ENCODE results near the gene RIMBP2.
"Not testable (repeated sequence)": the region's sequence is repeated elsewhere in the genome, so short reads cannot be mapped to it uniquely, and the experiment has no call there.

RIMBP2 gene

DNA sequence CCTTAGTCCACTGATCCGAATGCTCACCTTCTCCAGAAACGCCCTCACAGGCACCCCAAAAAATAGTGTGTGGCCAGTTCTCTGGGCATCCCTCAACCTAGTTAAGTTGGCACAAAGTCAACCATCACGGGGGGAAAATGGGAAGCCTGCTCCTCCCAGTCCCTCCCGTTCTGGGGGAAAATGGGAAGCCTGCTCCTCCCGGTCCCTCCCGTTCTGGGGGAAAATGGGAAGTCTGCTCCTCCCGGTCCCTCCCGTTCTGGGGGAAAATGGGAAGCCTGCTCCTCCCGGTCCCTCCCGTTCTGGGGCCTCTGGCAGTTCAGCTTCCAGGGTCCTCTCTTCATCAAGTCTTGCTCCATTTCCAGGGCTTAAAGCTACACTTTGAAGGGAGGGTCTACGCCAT lies 106.1 kb downstream of the RIMBP2 start:
- in situ Hi-C loops (cut with HindIII; ENCODE audit: low sequenced_read_pairs), result no loop called here

DNA sequence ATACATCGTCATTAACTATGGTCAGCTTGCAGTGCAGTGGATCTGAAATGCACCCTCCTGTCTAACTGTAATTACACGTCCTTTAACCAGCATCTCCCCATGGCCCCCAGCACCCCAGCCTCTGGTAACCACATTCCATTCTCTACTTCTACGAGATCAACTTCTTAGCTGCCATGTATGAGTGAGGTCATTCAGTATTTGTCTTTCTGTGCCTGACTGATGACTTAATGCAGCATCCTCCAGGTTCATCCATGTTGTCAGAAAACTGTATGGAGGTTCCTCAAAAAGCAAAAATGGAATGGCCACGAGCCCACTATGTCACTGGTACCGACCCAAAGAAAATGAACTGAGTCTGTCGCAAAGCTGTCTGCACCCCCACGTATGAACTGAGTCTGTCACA lies 107.3 kb downstream of the RIMBP2 start:
- in situ Hi-C loops (cut with HindIII; ENCODE audit: low sequenced_read_pairs), result no loop called here

DNA sequence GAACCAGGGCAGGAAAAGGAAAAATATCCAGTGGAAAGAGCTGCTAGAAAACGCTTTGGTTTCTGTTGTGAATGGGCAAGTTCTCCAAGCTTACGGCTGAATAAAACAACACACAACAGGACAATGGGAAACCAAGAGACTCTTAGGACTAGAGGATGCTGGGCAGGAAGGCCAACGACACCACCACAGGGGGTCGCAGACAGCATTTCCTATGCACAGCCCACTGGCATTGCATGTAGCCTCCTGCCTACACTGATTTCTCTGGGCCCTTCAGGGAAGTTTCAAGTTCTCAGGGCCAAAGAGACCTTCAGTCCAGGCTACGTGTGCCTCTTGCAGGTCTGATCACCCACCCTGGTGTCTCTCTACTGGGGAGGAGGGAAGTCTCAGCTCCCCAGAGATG lies 108.0 kb downstream of the RIMBP2 start:
- in situ Hi-C loops (cut with HindIII; ENCODE audit: low sequenced_read_pairs), result no loop called here

DNA sequence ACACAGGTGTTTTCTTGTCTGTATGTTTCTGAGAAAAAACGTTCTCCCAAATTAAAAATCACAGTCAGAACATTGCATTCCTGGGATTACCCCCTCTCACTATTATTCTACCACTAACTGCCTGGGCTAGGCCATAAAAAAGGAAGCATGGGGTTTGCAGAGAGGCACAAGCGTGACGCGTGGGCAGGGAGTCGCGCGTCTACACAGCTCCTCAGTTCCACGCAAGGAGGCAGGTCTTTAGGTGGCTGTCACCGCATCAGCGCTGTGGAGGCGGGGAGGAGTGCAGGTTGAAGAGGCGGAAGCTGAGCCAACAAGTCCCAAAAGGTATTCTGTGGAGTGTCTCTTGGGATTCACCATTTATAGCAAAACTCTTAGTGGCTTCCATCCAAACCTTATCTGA lies 109.9 kb downstream of the RIMBP2 start:
- in situ Hi-C loops (cut with HindIII; ENCODE audit: low sequenced_read_pairs), result no loop called here

DNA sequence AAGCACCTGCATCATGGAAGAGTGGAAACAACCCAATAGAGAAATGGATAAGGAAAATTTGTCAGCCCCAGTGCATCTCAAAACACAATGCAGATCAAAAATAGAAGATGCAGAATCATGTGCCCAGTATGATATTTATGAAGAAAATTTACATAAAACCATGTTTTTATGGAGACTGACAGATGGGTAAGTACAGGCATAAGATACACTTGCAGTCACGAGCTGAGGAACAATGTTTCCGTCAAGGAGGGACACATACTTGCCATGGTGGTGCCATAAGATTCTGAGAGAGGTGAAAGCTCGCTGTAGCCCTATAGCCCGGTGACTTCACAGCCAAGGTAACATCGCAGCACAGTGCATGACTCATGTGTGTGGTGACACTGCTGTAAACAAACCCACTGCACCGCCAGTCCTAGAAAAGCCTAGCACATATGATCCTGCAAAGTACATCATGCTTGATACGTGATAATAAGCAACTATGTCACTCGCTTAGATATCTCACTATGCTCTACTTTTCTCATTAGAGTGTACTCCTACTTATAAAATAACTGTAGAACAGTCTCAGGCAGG lies 112.6 kb downstream of the RIMBP2 start:
- in situ Hi-C loops (cut with HindIII; ENCODE audit: low sequenced_read_pairs), result no loop called here

DNA sequence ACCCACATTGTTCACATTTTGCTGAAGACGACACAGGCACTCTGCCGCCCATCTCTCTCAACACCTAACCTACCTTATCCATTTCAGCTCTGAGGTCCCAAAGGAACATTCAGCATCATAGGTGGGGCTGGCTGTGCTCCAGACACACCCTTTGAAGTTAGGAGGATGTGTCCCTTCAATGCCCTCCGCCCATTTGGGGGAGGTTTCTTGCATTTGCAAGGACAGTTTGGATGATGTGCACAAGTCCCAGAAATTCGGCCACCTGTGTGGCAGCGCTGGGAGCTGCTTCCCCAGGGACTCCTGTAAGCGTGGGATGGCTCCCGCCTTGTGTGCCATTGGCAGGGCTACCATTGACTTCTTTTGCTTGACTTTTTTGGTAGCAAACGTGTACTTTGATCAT lies 113.8 kb downstream of the RIMBP2 start:
- in situ Hi-C loops (cut with HindIII; ENCODE audit: low sequenced_read_pairs), result no loop called here

DNA sequence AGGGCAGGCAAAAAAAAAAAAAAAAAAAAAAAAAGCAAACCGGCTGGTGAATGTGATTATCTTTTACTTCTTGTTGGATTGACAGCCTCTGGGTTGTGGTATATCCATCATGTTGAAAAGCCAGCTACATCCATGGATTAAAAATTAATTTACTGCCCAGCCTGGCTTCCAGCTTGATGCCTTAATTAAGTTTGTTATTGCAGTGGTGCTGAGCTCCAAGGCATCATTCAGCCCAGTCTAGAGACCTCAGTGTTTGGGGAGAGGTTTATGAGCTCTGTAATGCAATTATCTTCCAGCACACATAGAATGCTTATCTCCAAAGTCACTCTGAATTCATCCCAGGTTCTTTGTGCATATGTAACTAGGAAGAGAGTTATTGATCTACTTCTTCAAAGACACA lies 114.8 kb downstream of the RIMBP2 start:
- in situ Hi-C loops (cut with HindIII; ENCODE audit: low sequenced_read_pairs), result no loop called here

DNA sequence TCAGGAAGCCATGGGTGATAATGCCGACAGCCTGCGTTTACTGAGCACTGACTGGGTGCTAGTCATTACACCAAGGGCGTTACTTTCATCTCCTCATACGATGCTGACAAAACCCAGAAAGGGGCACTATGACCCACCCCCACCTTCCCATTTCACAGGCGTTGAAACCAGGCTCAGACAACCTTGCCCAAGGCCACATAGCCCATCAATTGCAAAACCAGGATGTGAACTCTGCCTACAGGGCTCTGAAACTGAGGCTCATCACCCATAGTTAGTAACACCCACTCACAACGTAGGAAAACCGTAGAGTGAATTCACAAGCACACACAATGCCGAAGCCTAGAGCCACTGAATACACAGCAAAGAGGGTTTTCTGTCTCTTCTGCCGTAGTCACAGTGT lies 119.9 kb downstream of the RIMBP2 start:
- in situ Hi-C loops (cut with HindIII; ENCODE audit: low sequenced_read_pairs), result no loop called here

DNA sequence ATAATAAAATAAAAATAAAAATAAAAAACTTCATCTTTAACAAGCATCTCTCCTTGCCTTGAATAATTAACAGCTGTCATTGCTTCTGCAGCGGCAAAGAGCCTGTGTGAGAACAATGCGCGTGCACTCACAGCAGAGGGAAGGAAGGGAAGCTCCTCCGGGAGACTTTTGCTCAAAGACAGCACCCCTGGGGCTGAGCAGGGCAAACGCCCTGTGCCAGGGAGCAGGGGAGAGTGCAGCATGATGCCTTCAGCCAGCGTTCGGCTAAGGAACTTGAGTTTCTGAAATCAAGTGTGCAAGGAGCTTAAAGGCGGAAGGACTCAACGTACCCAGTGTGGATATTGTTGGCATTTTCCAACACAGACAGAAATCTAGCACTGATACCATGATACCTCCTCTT lies 120.5 kb downstream of the RIMBP2 start:
- in situ Hi-C loops (cut with HindIII; ENCODE audit: low sequenced_read_pairs), result no loop called here

DNA sequence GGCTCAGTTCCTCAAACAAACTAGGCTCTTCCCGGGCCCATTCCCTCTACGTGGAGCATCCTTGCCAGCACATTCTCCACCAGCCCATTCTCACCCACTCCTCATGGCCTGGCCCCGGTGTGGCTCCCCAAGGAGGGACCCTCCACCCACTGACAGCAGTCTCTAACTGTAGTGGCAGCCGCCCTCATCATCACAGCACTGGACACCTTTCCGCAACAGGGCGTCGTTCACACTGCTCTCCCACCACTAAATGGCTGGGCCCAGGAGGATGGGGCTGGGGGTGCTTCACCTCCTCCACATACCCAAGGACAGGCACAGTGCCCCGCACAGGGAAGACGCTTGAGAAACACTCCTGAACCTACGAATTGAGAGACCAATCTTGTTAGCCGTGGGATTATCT lies 123.0 kb downstream of the RIMBP2 start:
- in situ Hi-C loops (cut with HindIII; ENCODE audit: low sequenced_read_pairs), result loop anchor here (5.0 kb wide), 1 partner anchor 59 kb away; no protein-coding TSS in a partner anchor

DNA sequence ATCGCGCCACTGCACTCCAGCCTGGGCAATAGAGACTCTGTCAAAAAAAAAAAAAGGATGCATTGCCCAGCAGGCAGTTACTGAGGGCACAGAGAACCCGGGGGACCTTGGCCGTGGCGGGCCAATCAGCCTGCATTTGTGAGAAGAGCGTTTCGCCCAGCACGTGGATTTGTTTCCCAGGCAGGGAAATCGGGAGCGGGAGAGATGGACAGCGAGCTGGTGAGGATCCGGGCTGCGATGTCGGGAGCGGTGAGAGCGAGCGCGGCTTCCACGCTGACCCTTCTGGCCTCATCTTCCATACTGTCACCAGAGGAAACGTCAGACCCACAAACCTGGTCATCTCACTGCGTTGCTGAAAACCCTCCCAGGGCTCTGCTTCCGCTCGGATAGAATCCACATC lies 123.5 kb downstream of the RIMBP2 start:
- in situ Hi-C loops (cut with HindIII; ENCODE audit: low sequenced_read_pairs), result loop anchor here (5.0 kb wide), 1 partner anchor 60 kb away; no protein-coding TSS in a partner anchor

DNA sequence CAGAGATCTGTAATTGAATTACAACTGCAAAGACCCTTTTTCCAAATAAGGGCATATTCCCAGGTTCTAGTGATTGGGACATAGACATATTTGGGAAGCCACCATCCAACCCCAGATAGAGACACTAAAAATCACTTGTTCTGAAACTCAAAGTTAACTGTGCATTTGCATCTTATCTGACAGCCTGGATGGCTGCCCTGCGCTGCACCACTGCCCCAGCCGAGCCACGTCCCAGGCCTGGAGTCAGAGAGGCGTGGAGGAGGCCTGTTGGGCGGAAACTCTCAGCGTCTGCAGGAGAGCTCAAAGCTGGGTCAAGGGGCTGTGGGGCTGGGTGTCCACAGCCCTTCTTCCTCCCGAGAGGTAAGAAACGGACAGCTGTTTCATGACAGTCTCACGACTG lies 124.4 kb downstream of the RIMBP2 start:
- in situ Hi-C loops (cut with HindIII; ENCODE audit: low sequenced_read_pairs), result loop anchor here (5.0 kb wide), 1 partner anchor 61 kb away; no protein-coding TSS in a partner anchor

DNA sequence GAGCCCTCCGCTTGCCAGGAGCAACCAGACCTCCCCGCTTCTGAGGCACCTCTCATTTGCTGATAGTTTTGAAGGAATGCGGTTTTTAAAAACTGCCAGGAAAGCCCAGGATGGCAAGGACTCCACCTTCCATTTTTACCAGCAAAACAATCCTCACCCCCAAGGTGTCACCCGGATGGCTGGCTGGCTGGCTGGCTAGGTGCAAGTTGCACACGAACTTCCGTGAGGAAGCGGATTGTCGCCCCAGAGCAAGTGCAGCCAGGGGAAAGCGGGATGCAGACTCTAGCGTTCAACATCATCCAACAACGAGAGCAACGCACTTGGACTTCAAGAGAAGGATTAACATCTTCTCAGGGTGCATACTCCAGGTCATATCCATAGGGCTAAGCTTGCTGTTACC lies 125.4 kb downstream of the RIMBP2 start:
- in situ Hi-C loops (cut with HindIII; ENCODE audit: low sequenced_read_pairs), result loop anchor here (5.0 kb wide), 1 partner anchor 62 kb away; no protein-coding TSS in a partner anchor

DNA sequence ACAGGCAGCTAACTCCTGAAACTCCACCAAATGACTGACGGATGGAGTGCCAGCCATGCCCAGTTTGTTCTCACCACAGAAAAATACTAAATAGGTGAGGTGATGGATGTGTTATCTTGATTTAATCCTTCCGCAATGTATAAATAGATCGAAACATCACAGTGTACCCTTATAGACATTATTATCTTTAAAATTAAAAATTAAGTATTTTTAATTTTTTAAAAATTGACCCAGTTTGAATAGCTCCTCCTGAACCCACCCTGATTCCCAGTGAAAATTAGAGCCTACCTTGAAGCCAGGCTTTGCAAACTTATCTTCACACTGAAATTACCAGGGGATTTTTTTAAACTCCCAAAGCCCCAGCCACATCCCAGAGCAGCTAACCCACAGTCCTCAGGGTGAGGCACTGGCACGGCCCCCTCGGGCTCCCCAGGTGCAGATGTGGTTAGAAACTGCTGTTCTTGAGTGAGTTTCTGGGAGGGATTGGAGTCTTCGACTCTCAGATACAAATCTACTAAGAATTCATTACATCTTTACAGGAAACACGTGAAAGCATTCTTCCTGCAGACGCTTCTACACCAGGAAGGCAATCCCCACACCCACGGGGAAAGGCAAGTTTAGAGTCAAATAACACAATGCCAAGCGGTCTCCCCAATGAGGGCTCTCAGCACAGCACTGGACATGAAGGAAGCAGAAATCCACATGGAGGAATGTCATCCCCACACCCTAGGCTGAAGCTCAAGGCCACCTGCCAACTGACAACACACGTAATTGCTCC lies 126.4 kb downstream of the RIMBP2 start:
- in situ Hi-C loops (cut with HindIII; ENCODE audit: low sequenced_read_pairs), result loop anchor here (5.0 kb wide), 1 partner anchor 63 kb away; no protein-coding TSS in a partner anchor

DNA sequence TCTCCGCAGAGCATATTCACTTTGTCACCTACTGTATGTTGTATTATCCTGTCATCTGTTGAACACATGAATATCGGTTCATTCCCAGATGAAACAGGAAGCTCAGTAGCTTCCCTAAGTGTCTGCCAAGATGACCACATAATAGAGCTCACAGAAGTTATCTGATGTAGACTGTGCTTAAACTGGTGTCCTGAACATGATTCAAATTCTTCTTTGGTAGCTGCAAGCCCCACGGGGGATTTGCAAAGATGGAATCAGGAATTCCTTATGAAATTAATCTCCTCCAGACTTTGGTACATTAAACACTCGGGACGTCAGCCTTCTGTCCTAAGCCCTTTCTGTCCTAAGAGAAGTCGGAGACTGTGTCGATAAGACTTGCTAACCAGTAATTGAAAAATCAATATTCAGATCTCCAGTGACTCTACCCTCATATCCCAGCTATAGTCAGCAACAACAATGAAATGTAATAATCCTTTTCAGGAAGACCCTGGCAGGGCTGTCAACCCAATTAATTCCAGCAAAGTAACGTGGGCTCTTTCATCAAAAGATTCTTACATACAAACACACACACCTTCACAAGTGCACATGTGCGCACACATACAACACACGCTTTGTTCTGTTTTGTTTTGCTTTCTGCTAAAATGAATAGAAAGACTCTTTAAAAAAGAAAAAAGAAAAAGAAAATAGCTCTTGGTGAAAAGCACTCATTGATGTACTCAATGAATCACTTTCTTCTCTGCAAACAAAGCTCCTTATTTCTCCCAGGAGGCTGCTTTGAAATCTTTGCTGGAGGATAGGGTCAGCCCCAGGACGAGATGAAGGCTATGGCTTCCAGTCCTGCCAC lies 127.2 kb downstream of the RIMBP2 start:
- in situ Hi-C loops (cut with HindIII; ENCODE audit: low sequenced_read_pairs), result no loop called here

DNA sequence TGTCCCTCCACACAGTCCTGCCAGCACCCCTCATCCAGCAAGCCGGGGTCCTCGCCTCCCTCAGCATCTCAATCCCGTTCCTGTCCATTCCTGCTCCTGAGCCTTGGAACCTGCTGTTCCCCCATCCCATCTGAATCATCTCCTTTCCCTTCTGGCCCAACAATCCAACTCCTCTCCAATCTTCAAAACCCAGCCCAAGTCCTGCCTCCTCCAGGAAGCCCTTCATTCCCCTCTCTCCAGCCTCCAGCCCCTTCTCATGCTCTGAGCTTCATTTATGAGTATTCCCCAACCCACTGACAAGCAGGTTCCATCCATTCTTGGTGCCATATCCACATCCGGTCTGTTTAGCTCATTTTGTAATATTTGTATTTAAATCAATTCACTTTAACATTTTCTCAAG lies 128.1 kb downstream of the RIMBP2 start:
- in situ Hi-C loops (cut with HindIII; ENCODE audit: low sequenced_read_pairs), result no loop called here

DNA sequence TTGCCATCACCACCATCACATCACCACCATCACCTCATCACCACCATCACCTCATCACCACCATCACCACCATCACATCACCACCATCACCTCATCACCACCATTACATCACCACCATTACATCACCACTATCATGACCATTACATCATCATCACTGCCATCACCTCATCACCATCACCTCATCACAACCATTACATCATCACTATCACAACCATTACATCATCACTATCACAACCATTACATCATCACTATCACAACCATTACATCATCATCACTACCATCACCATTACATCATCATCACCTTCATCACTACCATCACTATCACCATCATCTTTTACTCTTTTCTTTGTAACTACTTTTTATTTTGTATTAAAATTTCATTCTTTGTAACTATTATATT lies 131.6 kb downstream of the RIMBP2 start:
- in situ Hi-C loops (cut with HindIII; ENCODE audit: low sequenced_read_pairs), result not testable (repeated sequence)

DNA sequence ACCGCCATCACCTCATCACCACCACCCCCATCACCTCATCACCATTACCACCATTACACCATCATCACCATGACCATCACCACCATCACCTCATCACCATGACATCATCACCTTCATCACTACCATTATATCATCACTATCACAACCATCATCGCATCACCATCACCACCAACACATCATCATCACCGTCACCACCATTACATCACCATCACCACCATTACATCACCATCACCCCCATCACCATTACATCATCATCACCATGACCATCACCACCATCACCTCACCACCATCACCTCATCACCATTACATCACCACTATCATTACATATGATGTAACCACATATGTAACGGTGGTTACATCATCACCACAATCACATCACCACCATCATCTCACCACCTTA lies 132.3 kb downstream of the RIMBP2 start:
- in situ Hi-C loops (cut with HindIII; ENCODE audit: low sequenced_read_pairs), result no loop called here

DNA sequence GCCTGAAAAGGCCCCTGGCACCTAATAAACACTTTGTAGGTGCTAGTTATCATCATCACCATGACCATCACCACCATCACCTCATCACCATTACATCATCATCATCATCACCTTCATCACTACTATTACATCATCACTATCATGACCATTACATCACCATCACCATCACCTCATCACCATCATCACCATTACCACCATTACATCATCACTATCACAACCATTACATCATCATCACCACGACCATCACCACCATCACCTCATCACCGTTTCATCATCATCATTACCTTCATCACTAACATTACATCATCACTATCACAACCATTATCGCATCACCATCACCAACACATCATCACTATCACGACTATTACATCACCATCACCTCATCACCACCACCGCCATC lies 132.8 kb downstream of the RIMBP2 start:
- in situ Hi-C loops (cut with HindIII; ENCODE audit: low sequenced_read_pairs), result no loop called here

DNA sequence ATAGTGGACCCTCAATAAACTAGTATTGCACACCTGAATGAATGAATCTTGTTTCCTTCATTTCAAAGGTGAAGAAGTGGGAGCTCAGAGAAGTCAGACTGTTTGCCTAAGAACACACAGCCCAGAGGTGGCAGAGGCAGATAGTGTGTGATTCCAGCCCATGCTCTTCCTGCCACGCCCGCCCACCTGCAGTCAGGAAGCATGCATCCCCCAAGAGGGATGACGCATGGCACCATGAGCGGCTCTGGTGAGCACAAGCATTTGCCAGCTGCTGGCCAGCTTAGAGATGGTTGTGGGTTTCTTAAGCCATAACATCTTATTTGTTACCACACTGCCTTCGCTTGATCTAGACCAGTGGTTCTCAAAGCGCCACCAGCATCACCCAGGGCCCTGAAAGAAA lies 133.8 kb downstream of the RIMBP2 start:
- in situ Hi-C loops (cut with HindIII; ENCODE audit: low sequenced_read_pairs), result no loop called here

DNA sequence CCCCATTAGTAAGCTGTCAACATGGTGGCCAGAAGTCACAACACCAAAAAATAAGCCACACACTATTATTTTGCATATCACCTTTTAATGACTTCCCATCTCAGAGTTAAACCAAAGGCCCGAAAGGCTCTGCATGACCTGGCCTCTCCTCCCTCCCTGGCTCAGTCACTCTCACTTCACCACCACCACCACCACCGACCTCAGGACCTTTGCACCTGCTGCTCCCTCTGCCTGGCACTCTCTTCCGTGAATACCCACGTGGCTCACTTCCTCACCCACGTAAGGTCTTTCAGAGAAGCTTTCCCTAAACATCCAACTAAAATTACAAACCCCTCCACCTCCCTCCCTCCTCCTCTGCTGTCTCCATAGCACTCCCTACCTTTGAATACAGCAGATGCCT lies 134.3 kb downstream of the RIMBP2 start:
- in situ Hi-C loops (cut with HindIII; ENCODE audit: low sequenced_read_pairs), result no loop called here

DNA sequence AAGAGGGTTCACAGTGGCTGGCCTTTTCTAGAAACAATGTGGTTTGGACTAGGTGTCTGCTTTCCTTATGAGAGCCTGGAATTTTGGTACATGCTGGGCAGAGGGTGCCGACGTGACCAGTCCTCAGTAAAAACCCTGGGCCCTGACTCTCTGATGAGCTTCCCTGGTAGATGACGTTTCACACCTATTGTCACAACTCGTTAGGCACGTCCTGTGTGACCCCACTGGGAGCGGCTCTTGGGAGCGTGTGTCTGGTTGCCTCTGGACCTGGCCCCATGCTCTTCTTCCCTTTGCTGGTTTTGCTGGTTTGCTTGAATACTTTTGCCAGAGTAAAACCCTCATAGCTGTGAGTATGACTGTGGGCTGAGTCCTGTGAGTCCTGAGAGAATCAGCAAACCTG lies 136.9 kb downstream of the RIMBP2 start:
- in situ Hi-C loops (cut with HindIII; ENCODE audit: low sequenced_read_pairs), result no loop called here
